ENCODE results near the gene MPG. TPM values are rescaled to one million over a fixed set of nuclear protein-coding genes. Genes with fewer than 3 reads are reported as not detected.
A peak's percentile ranks its signal among the peaks of the same experiment; 100 is the strongest.

Gene MPG
- total RNA-seq, 1 experiment from 2014 or later: 60.0 TPM

DNA sequence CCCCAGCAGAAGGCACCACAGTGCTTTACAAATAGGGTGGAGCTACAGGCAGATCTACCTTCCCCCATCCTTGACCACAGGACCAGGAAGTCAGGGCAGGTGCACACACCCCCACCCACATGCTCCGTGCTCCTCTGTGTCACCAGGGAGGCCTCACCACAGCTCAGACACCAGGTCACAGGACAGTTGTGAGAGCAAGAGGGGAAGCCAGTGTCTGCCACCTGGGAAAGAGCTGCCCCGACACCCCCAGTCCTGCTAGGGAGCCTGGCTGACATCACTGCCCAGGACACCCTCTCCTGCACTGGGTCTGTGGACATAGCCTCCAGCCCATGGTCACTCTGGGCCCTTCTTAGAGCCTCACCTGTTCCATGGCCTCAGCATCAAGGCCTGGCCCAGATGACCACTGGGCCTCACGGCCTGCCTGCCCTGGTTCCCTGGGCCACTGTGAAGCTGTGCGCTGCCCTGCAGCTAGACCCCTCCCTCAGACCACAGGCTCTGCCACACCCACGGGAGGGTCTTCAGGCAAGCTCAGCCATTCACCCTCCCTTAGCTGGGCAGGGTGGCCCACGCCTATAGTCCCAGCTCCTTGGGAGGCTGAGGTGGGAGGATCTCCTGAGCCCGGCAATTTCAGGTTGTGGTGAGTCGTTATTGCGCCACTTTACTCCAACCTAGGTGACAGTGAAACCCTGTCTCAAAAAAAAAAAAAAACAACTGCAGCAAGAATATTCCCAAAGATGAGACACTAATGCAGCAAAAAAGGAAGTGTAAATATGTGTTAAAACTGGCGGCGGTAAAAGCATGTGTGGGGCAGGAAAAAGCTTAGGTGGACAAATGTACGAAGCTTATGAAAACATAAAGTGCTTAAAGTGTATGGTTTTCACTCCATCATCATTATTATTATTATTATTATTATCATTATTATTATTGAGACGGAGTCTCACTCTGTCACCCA lies 38.8 kb upstream of the MPG start:
- TF ChIP-seq CREB1 (CRISPR knock-in tag; IDR thresholded peaks at IDR 0.05) (no peak), RELA (CRISPR knock-in tag; IDR thresholded peaks at IDR 0.05; ENCODE audit: borderline replicate concordance) (0 out of 2 replicates have a peak, but pooled peaks have one; percentile 23)
- Mint-ChIP-seq H3K4me1 (no peaks in the 10 kb centered on the region; the same call in 1 of the 2 replicates), H3K9me3 (peaks cover 22% of the 10 kb centered on the region), H3K27me3 (ENCODE audit: low read depth) (no peaks in the 10 kb centered on the region), H3K27ac (no peak overlapping the region), H3K4me3 (no peak overlapping the region), H3K36me3 (peaks cover 44% of the 10 kb centered on the region)
- ATAC-seq (peak; percentile 20), DNase-seq (ENCODE audit: low spot score) (no peak)
- CTCF ChIA-PET: interaction anchor here (1.7 to 2.8 kb wide), 4 partner anchors 14 to 79 kb away, joined by 5 to 13 read pairs (median 8); partner anchors contain the start of genes POLR3K and SNRNP25
- POLR2A ChIA-PET: interaction anchor here (1.2 to 1.9 kb wide), 2 partner anchors 14 to 32 kb away, joined by 5 to 6 read pairs; partner anchors contain the start of genes POLR3K and SNRNP25

DNA sequence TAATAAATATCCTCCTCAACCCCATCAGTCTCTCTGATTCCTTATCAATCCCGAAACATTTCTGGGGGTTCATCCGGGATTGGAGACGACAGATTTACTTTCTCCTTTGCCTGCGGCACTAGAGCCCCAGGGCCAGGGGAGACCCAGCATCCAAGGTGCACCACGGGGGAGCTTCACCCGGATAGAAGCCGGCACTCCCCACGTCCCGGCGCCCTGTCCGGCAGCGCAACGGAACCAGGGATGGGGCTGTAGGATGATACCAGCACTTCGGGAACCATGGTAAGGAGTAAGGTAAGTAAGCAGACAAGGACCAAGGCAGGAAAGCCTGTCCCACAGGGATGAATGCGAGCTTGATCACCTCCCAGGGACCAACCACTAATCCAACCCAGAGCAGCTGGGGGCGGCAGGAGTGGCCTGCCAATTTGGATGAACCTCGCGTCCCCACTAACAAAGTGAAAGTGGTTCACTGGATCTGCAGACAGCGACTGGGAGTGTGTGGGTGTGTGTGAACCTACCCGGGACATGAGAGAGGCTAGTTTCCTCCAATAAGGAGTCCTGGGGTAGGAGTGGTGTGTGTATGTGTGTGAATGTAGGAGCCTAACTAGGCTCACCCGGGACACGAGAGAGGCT lies 36.5 kb upstream of the MPG start:
- no peak for ATAC-seq
- CTCF ChIA-PET: interaction anchor here (1.3 kb wide), 1 partner anchor 65 kb away, joined by 5 read pairs; no protein-coding TSS in a partner anchor
- H3K4me3 Mint-ChIP-seq: no peak overlapping the region

More for the DNA sequence above, 36.5 kb upstream of the MPG start:
- no peak for DNase-seq (ENCODE audit: low spot score)
- TF ChIP-seq ZNF671 (CRISPR knock-in tag; IDR thresholded peaks at IDR 0.05) (no peak), OVOL2 (CRISPR knock-in tag; IDR thresholded peaks at IDR 0.05; ENCODE audit: borderline replicate concordance) (no peak), KAT7 (CRISPR knock-in tag; IDR thresholded peaks at IDR 0.05; ENCODE audit: borderline replicate concordance) (no peak), NR2C2 (CRISPR knock-in tag; IDR thresholded peaks at IDR 0.05) (no peak), GRHL2 (CRISPR knock-in tag; IDR thresholded peaks at IDR 0.05; ENCODE audit: insufficient replicate concordance, severe bottlenecking) (no peak), ZNF138 (CRISPR knock-in tag; conservative IDR thresholded peaks at IDR 0.05) (no peak), SMAD4 (CRISPR knock-in tag; IDR thresholded peaks at IDR 0.05) (no peak), ZNF423 (CRISPR knock-in tag; IDR thresholded peaks at IDR 0.05) (no peak), ETV6 (CRISPR knock-in tag; IDR thresholded peaks at IDR 0.05) (no peak)
- TF ChIP-seq, protein P1, sequence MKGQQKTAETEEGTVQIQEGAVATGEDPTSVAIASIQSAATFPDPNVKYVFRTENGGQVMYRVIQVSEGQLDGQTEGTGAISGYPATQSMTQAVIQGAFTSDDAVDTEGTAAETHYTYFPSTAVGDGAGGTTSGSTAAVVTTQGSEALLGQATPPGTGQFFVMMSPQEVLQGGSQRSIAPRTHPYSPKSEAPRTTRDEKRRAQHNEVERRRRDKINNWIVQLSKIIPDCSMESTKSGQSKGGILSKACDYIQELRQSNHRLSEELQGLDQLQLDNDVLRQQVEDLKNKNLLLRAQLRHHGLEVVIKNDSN (CRISPR knock-in tag; IDR thresholded peaks at IDR 0.05): no peak
- TF ChIP-seq, protein P2, sequence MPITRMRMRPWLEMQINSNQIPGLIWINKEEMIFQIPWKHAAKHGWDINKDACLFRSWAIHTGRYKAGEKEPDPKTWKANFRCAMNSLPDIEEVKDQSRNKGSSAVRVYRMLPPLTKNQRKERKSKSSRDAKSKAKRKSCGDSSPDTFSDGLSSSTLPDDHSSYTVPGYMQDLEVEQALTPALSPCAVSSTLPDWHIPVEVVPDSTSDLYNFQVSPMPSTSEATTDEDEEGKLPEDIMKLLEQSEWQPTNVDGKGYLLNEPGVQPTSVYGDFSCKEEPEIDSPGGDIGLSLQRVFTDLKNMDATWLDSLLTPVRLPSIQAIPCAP (CRISPR knock-in tag; IDR thresholded peaks at IDR 0.05): no peak
- TF ChIP-seq, protein P3, sequence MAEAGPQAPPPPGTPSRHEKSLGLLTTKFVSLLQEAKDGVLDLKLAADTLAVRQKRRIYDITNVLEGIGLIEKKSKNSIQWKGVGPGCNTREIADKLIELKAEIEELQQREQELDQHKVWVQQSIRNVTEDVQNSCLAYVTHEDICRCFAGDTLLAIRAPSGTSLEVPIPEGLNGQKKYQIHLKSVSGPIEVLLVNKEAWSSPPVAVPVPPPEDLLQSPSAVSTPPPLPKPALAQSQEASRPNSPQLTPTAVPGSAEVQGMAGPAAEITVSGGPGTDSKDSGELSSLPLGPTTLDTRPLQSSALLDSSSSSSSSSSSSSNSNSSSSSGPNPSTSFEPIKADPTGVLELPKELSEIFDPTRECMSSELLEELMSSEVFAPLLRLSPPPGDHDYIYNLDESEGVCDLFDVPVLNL (CRISPR knock-in tag; IDR thresholded peaks at IDR 0.05; ENCODE audit: borderline replicate concordance, low read depth): no peak
- TF ChIP-seq, protein P4, sequence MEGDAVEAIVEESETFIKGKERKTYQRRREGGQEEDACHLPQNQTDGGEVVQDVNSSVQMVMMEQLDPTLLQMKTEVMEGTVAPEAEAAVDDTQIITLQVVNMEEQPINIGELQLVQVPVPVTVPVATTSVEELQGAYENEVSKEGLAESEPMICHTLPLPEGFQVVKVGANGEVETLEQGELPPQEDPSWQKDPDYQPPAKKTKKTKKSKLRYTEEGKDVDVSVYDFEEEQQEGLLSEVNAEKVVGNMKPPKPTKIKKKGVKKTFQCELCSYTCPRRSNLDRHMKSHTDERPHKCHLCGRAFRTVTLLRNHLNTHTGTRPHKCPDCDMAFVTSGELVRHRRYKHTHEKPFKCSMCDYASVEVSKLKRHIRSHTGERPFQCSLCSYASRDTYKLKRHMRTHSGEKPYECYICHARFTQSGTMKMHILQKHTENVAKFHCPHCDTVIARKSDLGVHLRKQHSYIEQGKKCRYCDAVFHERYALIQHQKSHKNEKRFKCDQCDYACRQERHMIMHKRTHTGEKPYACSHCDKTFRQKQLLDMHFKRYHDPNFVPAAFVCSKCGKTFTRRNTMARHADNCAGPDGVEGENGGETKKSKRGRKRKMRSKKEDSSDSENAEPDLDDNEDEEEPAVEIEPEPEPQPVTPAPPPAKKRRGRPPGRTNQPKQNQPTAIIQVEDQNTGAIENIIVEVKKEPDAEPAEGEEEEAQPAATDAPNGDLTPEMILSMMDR (IDR thresholded peaks at IDR 0.05): no peak
- TF ChIP-seq, protein P5, sequence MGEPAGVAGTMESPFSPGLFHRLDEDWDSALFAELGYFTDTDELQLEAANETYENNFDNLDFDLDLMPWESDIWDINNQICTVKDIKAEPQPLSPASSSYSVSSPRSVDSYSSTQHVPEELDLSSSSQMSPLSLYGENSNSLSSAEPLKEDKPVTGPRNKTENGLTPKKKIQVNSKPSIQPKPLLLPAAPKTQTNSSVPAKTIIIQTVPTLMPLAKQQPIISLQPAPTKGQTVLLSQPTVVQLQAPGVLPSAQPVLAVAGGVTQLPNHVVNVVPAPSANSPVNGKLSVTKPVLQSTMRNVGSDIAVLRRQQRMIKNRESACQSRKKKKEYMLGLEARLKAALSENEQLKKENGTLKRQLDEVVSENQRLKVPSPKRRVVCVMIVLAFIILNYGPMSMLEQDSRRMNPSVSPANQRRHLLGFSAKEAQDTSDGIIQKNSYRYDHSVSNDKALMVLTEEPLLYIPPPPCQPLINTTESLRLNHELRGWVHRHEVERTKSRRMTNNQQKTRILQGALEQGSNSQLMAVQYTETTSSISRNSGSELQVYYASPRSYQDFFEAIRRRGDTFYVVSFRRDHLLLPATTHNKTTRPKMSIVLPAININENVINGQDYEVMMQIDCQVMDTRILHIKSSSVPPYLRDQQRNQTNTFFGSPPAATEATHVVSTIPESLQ (CRISPR knock-in tag; IDR thresholded peaks at IDR 0.05): no peak
- TF ChIP-seq, protein P6, sequence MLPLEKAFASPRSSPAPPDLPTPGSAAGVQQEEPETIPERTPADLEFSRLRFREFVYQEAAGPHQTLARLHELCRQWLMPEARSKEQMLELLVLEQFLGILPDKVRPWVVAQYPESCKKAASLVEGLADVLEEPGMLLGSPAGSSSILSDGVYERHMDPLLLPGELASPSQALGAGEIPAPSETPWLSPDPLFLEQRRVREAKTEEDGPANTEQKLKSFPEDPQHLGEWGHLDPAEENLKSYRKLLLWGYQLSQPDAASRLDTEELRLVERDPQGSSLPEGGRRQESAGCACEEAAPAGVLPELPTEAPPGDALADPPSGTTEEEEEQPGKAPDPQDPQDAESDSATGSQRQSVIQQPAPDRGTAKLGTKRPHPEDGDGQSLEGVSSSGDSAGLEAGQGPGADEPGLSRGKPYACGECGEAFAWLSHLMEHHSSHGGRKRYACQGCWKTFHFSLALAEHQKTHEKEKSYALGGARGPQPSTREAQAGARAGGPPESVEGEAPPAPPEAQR (CRISPR knock-in tag; IDR thresholded peaks at IDR 0.05): no peak
- TF ChIP-seq, protein P7, sequence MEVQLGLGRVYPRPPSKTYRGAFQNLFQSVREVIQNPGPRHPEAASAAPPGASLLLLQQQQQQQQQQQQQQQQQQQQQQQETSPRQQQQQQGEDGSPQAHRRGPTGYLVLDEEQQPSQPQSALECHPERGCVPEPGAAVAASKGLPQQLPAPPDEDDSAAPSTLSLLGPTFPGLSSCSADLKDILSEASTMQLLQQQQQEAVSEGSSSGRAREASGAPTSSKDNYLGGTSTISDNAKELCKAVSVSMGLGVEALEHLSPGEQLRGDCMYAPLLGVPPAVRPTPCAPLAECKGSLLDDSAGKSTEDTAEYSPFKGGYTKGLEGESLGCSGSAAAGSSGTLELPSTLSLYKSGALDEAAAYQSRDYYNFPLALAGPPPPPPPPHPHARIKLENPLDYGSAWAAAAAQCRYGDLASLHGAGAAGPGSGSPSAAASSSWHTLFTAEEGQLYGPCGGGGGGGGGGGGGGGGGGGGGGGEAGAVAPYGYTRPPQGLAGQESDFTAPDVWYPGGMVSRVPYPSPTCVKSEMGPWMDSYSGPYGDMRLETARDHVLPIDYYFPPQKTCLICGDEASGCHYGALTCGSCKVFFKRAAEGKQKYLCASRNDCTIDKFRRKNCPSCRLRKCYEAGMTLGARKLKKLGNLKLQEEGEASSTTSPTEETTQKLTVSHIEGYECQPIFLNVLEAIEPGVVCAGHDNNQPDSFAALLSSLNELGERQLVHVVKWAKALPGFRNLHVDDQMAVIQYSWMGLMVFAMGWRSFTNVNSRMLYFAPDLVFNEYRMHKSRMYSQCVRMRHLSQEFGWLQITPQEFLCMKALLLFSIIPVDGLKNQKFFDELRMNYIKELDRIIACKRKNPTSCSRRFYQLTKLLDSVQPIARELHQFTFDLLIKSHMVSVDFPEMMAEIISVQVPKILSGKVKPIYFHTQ (CRISPR knock-in tag; IDR thresholded peaks at IDR 0.05): no peak
- TF ChIP-seq, protein P8, sequence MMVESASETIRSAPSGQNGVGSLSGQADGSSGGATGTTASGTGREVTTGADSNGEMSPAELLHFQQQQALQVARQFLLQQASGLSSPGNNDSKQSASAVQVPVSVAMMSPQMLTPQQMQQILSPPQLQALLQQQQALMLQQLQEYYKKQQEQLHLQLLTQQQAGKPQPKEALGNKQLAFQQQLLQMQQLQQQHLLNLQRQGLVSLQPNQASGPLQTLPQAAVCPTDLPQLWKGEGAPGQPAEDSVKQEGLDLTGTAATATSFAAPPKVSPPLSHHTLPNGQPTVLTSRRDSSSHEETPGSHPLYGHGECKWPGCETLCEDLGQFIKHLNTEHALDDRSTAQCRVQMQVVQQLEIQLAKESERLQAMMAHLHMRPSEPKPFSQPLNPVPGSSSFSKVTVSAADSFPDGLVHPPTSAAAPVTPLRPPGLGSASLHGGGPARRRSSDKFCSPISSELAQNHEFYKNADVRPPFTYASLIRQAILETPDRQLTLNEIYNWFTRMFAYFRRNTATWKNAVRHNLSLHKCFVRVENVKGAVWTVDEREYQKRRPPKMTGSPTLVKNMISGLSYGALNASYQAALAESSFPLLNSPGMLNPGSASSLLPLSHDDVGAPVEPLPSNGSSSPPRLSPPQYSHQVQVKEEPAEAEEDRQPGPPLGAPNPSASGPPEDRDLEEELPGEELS (CRISPR knock-in tag; IDR thresholded peaks at IDR 0.05): no peak
- POLR2A ChIA-PET: no interaction called here
- Mint-ChIP-seq H3K9me3 (peaks cover 25% of the 10 kb centered on the region), H3K36me3 (peaks cover 61% of the 10 kb centered on the region), H3K27me3 (ENCODE audit: low read depth) (no peaks in the 10 kb centered on the region), H3K27ac (no peak overlapping the region), H3K4me1 (no peaks in the 10 kb centered on the region; the same call in 1 of the 2 replicates)

All from WTC11 (cell line).